GM12878 (cell line): ENCODE data around the gene ARFIP1. TPM values are rescaled to one million over a fixed set of nuclear protein-coding genes. Genes with fewer than 3 reads are reported as not detected.

Experiments used
- ATAC-seq: fragments of 200-7000 bp; cut with Tn5 transposase; 3 replicates; pipeline ENCODE4 v1.9.1; 2020; ENCODE audit warnings: mild to moderate bottlenecking, moderate library complexity
- BruUV-seq: library from RNA; stranded (reverse); fragments of 400-500 nt; replicated peaks from 2 replicates; lab custom pipeline; 2021; lab: Mats Ljungman, UMichigan
- CTCF ChIA-PET: fragments of 300-600 bp; sonication (Branson Sonifier 250); formaldehyde crosslinking; extraction: SDS; loops from one replicate; lab custom pipeline; 2021; ENCODE audit warnings: inconsistent platforms; lab: Yijun Ruan, JAX
- POLR2A ChIA-PET: fragments of 350-600 bp; formaldehyde crosslinking; extraction: SDS; loops from one replicate; lab custom pipeline; 2021; ENCODE audit warnings: inconsistent platforms; lab: Charles Lee
- RAD21 ChIA-PET: fragments of 300-600 bp; sonication (Branson Sonifier 250); formaldehyde crosslinking; loops from one replicate; lab custom pipeline; 2023; ENCODE audit warnings: antibody characterized with exemption; ENCODE audit not compliant: unreplicated experiment; lab: Charles Lee
- SMC1A ChIA-PET: fragments of 300-600 bp; sonication (Branson Sonifier 250); formaldehyde crosslinking; loops from one replicate; lab custom pipeline; 2023; ENCODE audit not compliant: unreplicated experiment, uncharacterized antibody; lab: Charles Lee
- DNase-seq: peaks from one replicate; pipeline ENCODE4 v3.0.0-alpha.2; 2011; ENCODE audit warnings: low read depth, low spot score
- FAIRE-seq: peaks from 3 replicates; lab custom pipeline; 2011; peaks lifted over from hg19 to GRCh38; lab: Jason Lieb, UNC
- H2AFZ ChIP-seq: 2 replicates; pipeline ENCODE4 v1.6.0; 2011; ENCODE audit warnings: low read depth, low read length, control low read depth; ENCODE audit not compliant: control insufficient read depth
- H3K27ac ChIP-seq: 2 replicates; pipeline ENCODE4 v1.5.1; 2011; ENCODE audit warnings: control low read depth; ENCODE audit not compliant: control insufficient read depth, insufficient read depth
- H3K27me3 ChIP-seq, 2 experiments: replicated peaks in 1 of 2; 2 replicates each; pipeline versions ENCODE4 v1.6.0 to v1.6.1; 2011; ENCODE audit warnings: low read length in 1 of 2; ENCODE audit not compliant: control insufficient read depth in 2 of 2, insufficient read depth in 2 of 2
- H3K36me3 ChIP-seq, 2 experiments: 2 replicates each; pipeline ENCODE4 v1.5.1; 2011; ENCODE audit warnings: low read length in 1 of 2; ENCODE audit not compliant: control insufficient read depth in 2 of 2, insufficient read depth in 2 of 2
- H3K4me1 ChIP-seq: 2 replicates; pipeline ENCODE4 v1.6.1; 2011; ENCODE audit warnings: mild to moderate bottlenecking, low read length, moderate library complexity, mixed read lengths; ENCODE audit not compliant: control insufficient read depth, insufficient read depth
- H3K4me2 ChIP-seq: 2 replicates; pipeline ENCODE4 v1.6.0; 2011; ENCODE audit warnings: control low read depth; ENCODE audit not compliant: control insufficient read depth, insufficient read depth
- H3K4me3 ChIP-seq: fragments of 200-600 bp; sonication (generic); 2 replicates; pipeline ENCODE4 v1.5.1; 2016
- H3K79me2 ChIP-seq: 2 replicates; pipeline ENCODE4 v1.6.0; 2011; ENCODE audit warnings: low read length; ENCODE audit not compliant: control insufficient read depth, insufficient read depth
- H3K9ac ChIP-seq: 2 replicates; pipeline ENCODE4 v1.8.0; 2011; ENCODE audit warnings: low read length, control low read depth, mixed read lengths; ENCODE audit not compliant: control insufficient read depth, insufficient read depth
- H3K9me3 ChIP-seq: replicated peaks from 3 replicates; pipeline ENCODE4 v1.5.1; 2011; ENCODE audit warnings: mild to moderate bottlenecking, low read length; ENCODE audit not compliant: control insufficient read depth, insufficient read depth
- H4K20me1 ChIP-seq: 2 replicates; pipeline ENCODE4 v1.6.0; 2011; ENCODE audit not compliant: control insufficient read depth, insufficient read depth
- CBFB ChIP-seq: IDR thresholded peaks from 2 replicates; pipeline ENCODE4 v1.6.1; 2016; ENCODE audit warnings: antibody characterized with exemption, low read depth
- E2F4 ChIP-seq: IDR thresholded peaks from 2 replicates; pipeline ENCODE4 v1.6.1; 2012; ENCODE audit warnings: low read depth, low read length, improper control_type of control experiment
- LARP7 ChIP-seq: fragments of 450-650 bp; IDR thresholded peaks from 2 replicates; pipeline ENCODE4 v1.6.1; 2017; ENCODE audit warnings: mild to moderate bottlenecking
- NFYA ChIP-seq: IDR thresholded peaks from 2 replicates; pipeline ENCODE4 v1.6.1; 2011; ENCODE audit warnings: low read depth, mild to moderate bottlenecking, low read length, improper control_type of control experiment, borderline replicate concordance
- NKRF ChIP-seq: fragments of 450-650 bp; conservative IDR thresholded peaks from 2 replicates; pipeline ENCODE4 v1.6.1; 2017; ENCODE audit warnings: mild to moderate bottlenecking, moderate library complexity
- RAD21 ChIP-seq: IDR thresholded peaks from 2 replicates; pipeline ENCODE4 v1.6.1; 2011; ENCODE audit warnings: mild to moderate bottlenecking, low read depth, low read length, moderate library complexity; ENCODE audit not compliant: insufficient read depth
- SMAD1 ChIP-seq: fragments of 450-650 bp; IDR thresholded peaks from 2 replicates; pipeline ENCODE4 v1.6.1; 2018; ENCODE audit warnings: mild to moderate bottlenecking, low read depth; ENCODE audit not compliant: partially characterized antibody
- SMAD5 ChIP-seq: IDR thresholded peaks from 2 replicates; pipeline ENCODE4 v1.6.1; 2016; ENCODE audit warnings: antibody characterized with exemption, low read depth
- TBL1XR1 ChIP-seq: IDR thresholded peaks from 2 replicates; pipeline ENCODE4 v1.6.1; 2012; ENCODE audit warnings: low read depth, low read length, improper control_type of control experiment
- YY1 ChIP-seq: IDR thresholded peaks from 2 replicates; pipeline ENCODE4 v1.6.1; 2011; ENCODE audit warnings: low read depth, mild to moderate bottlenecking, low read length
- WGBS: methylation state at CpG from one replicate; pipeline ENCODE4 v1.1.6; 2016; ENCODE audit warnings: low lambda C conversion rate; ENCODE audit not compliant: insufficient replicate concordance, insufficient coverage; ENCODE audit errors: missing lambda C conversion rate; 5-methylcytosine and 5-hydroxymethylcytosine counted together
- in situ Hi-C: fragments of 300-500 bp; cut with MboI; formaldehyde crosslinking; loops from 9 replicates; pipeline ENCODE4 v1.14.3; 2018; ENCODE audit warnings: mixed read lengths
- intact Hi-C: fragments of 100-400 bp; cut with micrococcal nuclease; formaldehyde crosslinking; loops from one replicate; pipeline ENCODE4 v1.14.2; 2022; ENCODE audit not compliant: unreplicated experiment
- polyA plus RNA-seq, 11 experiments: library from polyadenylated mRNA; depleted of rRNA in 4 of 11; unstranded in 6 of 11; stranded (reverse) in 5 of 11; fragments of >200 nt; fragmentation: Nextera tagmentation in 4 of 11; fragmentation: Illumina TruSeq in 1 of 11; extraction: Ambion mirVana in 4 of 11; extraction: Trizol in 1 of 11; gene quantifications; 1 replicate in 1 of 11; 2 replicates in 10 of 11; pipeline versions ENCODE4 v1.2.1 to v1.2.3, GENCODE V29; 2011 to 2016; ENCODE audit warnings: inconsistent platforms in 2 of 11, missing spikeins in 2 of 11, low read depth in 1 of 11
- total RNA-seq, 4 experiments: library from RNA; depleted of rRNA in 3 of 4; stranded (reverse); fragments of >200 nt in 3 of 4; fragmentation: Illumina TruSeq in 1 of 4; extraction: Trizol in 1 of 4; gene quantifications; 2 replicates each; pipeline versions ENCODE4 v1.2.1 to v1.2.3, GENCODE V29; 2013 to 2021
- TF ChIP-seq, protein P1 (sequence below): fragments of 450-650 bp; IDR thresholded peaks from 2 replicates; pipeline ENCODE4 v1.6.1; 2018; ENCODE audit warnings: borderline replicate concordance, mild to moderate bottlenecking; ENCODE audit not compliant: partially characterized antibody
- TF ChIP-seq, protein P2 (sequence below): IDR thresholded peaks from 2 replicates; pipeline ENCODE4 v1.6.1; 2011; ENCODE audit warnings: mild to moderate bottlenecking, low read depth, low read length, moderate library complexity; ENCODE audit not compliant: insufficient replicate concordance
- TF ChIP-seq, protein P3 (sequence below), 3 experiments: IDR thresholded peaks in 2 of 3; conservative IDR thresholded peaks in 1 of 3; 2 replicates each; pipeline ENCODE4 v1.5.1; 2011; ENCODE audit warnings: low read depth in 3 of 3, low read length in 3 of 3, mild to moderate bottlenecking in 3 of 3, control low read depth in 2 of 3, moderate library complexity in 2 of 3, inconsistent platforms in 1 of 3, mixed read lengths in 1 of 3; ENCODE audit not compliant: control insufficient read depth in 2 of 3, insufficient read depth in 1 of 3; ENCODE audit errors: extremely low read depth in 1 of 3

ARFIP1 gene
- total and polyA plus RNA-seq, 10 of the 15 experiments (the other 5 are each of a cell fraction or from before 2014, with no cell fraction given) = 9.5 to 21.7 (median 15.4) TPM

DNA sequence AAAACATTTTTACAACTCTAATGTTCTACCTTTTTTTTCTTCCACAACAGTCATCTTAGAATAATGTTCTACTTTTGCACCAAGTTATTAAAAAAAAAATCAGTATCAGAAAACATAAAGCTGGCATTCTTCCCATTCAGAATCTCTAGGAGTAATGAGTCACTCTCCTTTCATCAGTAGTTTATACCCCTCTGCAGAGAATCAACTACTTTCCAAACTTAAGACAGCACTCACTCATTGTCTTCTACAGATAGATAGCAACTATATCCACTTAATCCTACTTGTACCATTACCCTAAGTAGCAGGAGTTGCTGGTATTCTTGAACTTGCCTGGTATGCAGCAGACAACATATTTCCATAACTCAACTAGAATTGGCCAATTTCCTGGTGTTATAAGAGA is 3.4 kb upstream of the ARFIP1 start (continued):
- no peak for TF ChIP-seq E2F4

DNA sequence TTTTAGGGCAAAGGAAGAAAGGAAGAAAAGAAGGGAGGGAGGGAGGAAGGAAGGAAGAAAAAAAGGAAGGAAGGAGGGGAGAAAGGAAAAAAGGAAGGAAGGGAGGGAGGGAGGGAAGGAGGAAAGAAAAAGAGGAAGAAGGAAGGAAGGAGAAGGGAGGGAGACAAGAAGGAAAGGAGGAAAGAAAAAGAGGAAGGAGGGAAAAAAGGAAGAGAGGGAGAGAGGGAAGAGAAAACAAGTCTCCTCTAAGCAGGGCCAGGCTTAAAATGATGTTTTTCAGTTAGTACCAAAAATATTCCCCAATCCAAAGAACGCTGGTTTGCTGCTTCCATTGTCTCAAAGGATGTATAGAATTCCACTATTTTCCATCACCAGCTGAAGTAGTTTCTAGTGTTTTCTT is 2.3 kb upstream of the ARFIP1 start:
- no peak overlapping the region for H3K9ac ChIP-seq
- ChIA-PET POLR2A (no interaction called here), SMC1A (interaction anchor here (1.0 to 2.7 kb wide), 8 partner anchors 7 to 350 kb away, joined by 3 to 18 read pairs (median 5); no protein-coding TSS in a partner anchor), CTCF (interaction anchor here (2.0 to 3.4 kb wide), 7 partner anchors 8 to 349 kb away, joined by 8 to 23 read pairs (median 15); no protein-coding TSS in a partner anchor), RAD21 (interaction anchor here (0.6 to 2.3 kb wide), 5 partner anchors 14 to 350 kb away, joined by 3 to 8 read pairs (median 5); no protein-coding TSS in a partner anchor)
- H3K27ac ChIP-seq = no peak overlapping the region
- in situ Hi-C loops (loop anchor here (25.0 kb wide), 1 partner anchor 1665 kb away; no protein-coding TSS in a partner anchor), intact Hi-C loops (loop anchor here (5.0 kb wide), 1 partner anchor 135 kb away; no protein-coding TSS in a partner anchor)
- no peak overlapping the region for H3K4me2 ChIP-seq
- ATAC-seq = no peak
- BruUV-seq = no TSS peak
- no peak overlapping the region for H3K4me3 ChIP-seq
- FAIRE-seq = no peak
- WGBS = 100% methylated on average over 1 of the region's 1 CpG
- H3K36me3 ChIP-seq = no peaks in the 10 kb centered on the region
- H2AFZ ChIP-seq = no peak overlapping the region
- peaks cover 20% of the 10 kb centered on the region for H3K79me2 ChIP-seq
- no peak for DNase-seq
- no peaks in the 10 kb centered on the region for H3K9me3 ChIP-seq
- H3K4me1 ChIP-seq = peaks cover 5% of the 10 kb centered on the region
- H3K27me3 ChIP-seq = no peaks in the 10 kb centered on the region
- H4K20me1 ChIP-seq = no peaks in the 10 kb centered on the region
- TF ChIP-seq, protein P1, sequence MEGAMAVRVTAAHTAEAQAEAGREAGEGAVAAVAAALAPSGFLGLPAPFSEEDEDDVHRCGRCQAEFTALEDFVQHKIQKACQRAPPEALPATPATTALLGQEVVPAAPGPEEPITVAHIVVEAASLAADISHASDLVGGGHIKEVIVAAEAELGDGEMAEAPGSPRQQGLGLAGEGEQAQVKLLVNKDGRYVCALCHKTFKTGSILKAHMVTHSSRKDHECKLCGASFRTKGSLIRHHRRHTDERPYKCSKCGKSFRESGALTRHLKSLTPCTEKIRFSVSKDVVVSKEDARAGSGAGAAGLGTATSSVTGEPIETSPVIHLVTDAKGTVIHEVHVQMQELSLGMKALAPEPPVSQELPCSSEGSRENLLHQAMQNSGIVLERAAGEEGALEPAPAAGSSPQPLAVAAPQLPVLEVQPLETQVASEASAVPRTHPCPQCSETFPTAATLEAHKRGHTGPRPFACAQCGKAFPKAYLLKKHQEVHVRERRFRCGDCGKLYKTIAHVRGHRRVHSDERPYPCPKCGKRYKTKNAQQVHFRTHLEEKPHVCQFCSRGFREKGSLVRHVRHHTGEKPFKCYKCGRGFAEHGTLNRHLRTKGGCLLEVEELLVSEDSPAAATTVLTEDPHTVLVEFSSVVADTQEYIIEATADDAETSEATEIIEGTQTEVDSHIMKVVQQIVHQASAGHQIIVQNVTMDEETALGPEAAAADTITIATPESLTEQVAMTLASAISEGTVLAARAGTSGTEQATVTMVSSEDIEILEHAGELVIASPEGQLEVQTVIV = no peak
- TF ChIP-seq LARP7 (no peak), CBFB (no peak), NFYA (no peak), RAD21 (no peak), NKRF (no peak), TBL1XR1 (no peak), SMAD1 (no peak), YY1 (no peak), SMAD5 (no peak)
- TF ChIP-seq, protein P2, sequence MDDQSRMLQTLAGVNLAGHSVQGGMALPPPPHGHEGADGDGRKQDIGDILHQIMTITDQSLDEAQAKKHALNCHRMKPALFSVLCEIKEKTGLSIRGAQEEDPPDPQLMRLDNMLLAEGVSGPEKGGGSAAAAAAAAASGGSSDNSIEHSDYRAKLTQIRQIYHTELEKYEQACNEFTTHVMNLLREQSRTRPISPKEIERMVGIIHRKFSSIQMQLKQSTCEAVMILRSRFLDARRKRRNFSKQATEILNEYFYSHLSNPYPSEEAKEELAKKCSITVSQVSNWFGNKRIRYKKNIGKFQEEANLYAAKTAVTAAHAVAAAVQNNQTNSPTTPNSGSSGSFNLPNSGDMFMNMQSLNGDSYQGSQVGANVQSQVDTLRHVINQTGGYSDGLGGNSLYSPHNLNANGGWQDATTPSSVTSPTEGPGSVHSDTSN = no peak
- TF ChIP-seq, protein P3, sequence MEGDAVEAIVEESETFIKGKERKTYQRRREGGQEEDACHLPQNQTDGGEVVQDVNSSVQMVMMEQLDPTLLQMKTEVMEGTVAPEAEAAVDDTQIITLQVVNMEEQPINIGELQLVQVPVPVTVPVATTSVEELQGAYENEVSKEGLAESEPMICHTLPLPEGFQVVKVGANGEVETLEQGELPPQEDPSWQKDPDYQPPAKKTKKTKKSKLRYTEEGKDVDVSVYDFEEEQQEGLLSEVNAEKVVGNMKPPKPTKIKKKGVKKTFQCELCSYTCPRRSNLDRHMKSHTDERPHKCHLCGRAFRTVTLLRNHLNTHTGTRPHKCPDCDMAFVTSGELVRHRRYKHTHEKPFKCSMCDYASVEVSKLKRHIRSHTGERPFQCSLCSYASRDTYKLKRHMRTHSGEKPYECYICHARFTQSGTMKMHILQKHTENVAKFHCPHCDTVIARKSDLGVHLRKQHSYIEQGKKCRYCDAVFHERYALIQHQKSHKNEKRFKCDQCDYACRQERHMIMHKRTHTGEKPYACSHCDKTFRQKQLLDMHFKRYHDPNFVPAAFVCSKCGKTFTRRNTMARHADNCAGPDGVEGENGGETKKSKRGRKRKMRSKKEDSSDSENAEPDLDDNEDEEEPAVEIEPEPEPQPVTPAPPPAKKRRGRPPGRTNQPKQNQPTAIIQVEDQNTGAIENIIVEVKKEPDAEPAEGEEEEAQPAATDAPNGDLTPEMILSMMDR (IDR thresholded peaks at IDR 0.05 in 2 of 3, conservative IDR thresholded peaks at IDR 0.05 in 1 of 3; ENCODE audit: control insufficient read depth in 2 of 3, extremely low read depth in 1 of 3, insufficient read depth in 1 of 3, low read depth in 3 of 3, low read length in 3 of 3) = no peak
